Urinary bladder (tissue), 4 donors: Measurements from ENCODE around the gene MAN1C1. TPM values are rescaled to one million over a fixed set of nuclear protein-coding genes. Genes with fewer than 3 reads are reported as not detected.
A peak's percentile ranks its signal among the peaks of the same experiment; 100 is the strongest.
"Not testable (repeated sequence)": the region's sequence is repeated elsewhere in the genome, so short reads cannot be mapped to it uniquely, and the experiment has no call there.

Experiments
- DNase-seq: peaks from one replicate; pipeline ENCODE4 v3.0.0-alpha.2; 2015; ENCODE audit errors: extremely low spot score
- H3K27ac ChIP-seq: one replicate; pipeline ENCODE4 v1.5.1; 2013; ENCODE audit warnings: low read depth, mild to moderate bottlenecking, moderate library complexity
- H3K36me3 ChIP-seq: one replicate; pipeline ENCODE4 v1.6.1; 2013; ENCODE audit warnings: mild to moderate bottlenecking, moderate library complexity; ENCODE audit not compliant: insufficient read depth
- H3K4me1 ChIP-seq: one replicate; pipeline ENCODE4 v1.6.1; 2013; ENCODE audit warnings: mild to moderate bottlenecking, moderate library complexity; ENCODE audit not compliant: insufficient read depth
- H3K4me3 ChIP-seq: one replicate; pipeline ENCODE4 v1.5.1; 2013; ENCODE audit warnings: low read depth, low read length
- WGBS: extraction: QIAGEN DNeasy Blood & Tissue Kit; methylation state at CpG from one replicate; pipeline ENCODE4 v1.1.7; 2013; 5-methylcytosine and 5-hydroxymethylcytosine counted together
- polyA plus RNA-seq: library from polyadenylated mRNA; stranded (reverse); fragments of 200-250 nt; gene quantifications from one replicate; pipeline ENCODE4 v1.2.3, GENCODE V29; 2013
- total RNA-seq: library from RNA; depleted of rRNA; stranded (reverse); fragments of >200 nt; gene quantifications from one replicate; pipeline ENCODE4 v1.2.3, GENCODE V29; 2014
- donor health status: healthy with polysubstance abuse.
- donor health status: healthy.

MAN1C1 gene
- total and polyA plus RNA-seq, 2 donors = 18.2 to 26.4 TPM

DNA sequence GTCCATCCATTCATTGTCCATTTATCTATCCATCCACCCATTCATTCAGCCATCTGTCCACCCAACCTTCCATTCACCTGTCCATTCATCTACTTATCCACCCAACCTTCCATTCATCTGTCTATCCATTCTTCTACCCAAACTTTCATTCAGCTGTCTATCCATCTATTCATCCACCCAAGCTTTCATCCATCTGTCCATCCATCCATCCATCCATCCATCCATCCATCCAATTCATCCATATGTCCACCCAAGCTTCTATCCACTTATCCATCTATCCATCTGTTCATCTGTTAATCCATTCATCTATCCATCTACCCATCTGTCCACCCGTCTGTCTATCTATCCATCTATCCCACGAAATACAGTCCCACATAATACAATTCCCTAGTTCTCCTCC is 21.6 kb upstream of the MAN1C1 start:
- H3K36me3 ChIP-seq = no peaks in the 10 kb centered on the region
- H3K27ac ChIP-seq = no peak overlapping the region
- no peaks in the 10 kb centered on the region for H3K4me1 ChIP-seq
- H3K4me3 ChIP-seq = no peak overlapping the region
- WGBS = 88% methylated on average over 2 of the region's 2 CpGs
- no peak for DNase-seq

DNA sequence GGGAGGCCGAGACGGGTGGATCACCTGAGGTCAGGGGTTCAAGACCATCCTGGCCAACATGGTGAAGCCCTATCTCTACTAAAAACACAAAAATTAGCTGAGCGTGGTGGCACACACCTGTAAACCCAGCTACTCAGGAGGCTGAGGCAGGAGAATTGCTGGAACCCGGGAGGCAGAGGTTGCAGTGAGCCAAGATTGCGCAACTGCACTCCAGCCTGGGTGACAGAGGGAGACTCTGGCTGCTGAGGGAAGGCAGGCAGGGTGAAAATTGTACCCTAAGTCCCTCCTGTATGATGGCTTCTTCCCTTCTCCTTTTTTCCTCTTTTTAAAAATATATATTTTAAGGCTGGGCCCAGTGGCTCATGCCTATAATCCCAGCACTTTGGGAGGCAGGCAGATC is 19.9 kb upstream of the MAN1C1 start:
- DNase-seq, H3K36me3 ChIP-seq, H3K4me1 ChIP-seq, H3K27ac ChIP-seq, H3K4me3 ChIP-seq: not testable (repeated sequence)
- 95% methylated on average over 5 of the region's 5 CpGs for WGBS

DNA sequence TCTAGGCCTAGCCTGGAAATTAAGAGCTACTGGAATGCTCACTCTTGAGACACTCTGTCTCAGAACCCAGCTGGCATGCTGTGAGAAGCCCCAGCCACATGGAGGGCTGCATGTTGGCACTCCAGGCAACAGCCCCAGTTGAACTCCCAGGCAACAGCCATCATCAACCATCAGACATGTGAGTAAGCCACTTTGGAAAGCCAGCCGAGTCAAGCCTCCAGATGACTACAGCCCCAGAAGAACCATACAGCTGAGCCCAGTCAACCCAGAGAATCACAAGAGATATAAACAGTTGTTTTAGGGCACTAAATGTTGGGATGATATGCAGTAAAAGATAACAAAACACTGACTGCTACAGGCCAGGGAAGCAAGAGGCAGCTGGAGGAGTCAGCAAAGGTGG is 17.7 kb upstream of the MAN1C1 start:
- H3K4me3 ChIP-seq = no peak overlapping the region
- no peak overlapping the region for H3K27ac ChIP-seq
- no peaks in the 10 kb centered on the region for H3K36me3 ChIP-seq
- H3K4me1 ChIP-seq = no peaks in the 10 kb centered on the region
- DNase-seq = no peak
- WGBS = 95% methylated on average over 1 of the region's 1 CpG

DNA sequence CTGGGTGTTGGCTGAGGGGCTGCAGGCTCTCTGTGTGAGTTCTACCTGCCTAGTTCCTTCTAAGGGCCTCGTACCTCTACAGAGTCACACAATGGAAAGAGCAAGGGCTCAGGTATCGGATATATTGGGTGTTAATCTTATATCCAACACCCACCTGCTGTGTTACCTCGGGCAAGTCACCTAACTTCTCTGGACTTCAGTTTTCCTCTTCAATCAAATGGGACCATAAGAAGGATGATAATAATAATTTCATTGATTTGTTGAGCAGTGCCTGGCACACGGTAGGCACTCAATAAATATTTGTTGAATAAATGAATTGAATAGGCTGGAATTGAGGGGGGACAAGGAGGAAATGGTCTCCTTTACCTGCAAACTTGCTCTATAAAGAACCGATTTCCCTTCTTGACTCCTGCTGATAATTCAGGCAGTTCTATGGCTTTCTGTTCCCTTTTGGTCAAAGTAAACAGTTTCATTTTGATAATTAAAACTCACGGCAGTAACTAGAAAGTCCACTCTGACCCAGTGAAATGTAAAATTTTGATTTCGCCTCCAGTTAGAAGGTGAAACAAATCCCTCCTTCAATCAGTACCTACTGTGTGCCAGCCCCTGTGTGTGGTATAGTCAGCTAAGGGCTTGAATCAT is 16.5 kb upstream of the MAN1C1 start:
- WGBS = 84% methylated on average over 7 of the region's 7 CpGs
- DNase-seq = no peak
- Histone ChIP-seq H3K4me1 (no peaks in the 10 kb centered on the region), H3K36me3 (no peaks in the 10 kb centered on the region), H3K27ac (no peak overlapping the region), H3K4me3 (no peak overlapping the region)

DNA sequence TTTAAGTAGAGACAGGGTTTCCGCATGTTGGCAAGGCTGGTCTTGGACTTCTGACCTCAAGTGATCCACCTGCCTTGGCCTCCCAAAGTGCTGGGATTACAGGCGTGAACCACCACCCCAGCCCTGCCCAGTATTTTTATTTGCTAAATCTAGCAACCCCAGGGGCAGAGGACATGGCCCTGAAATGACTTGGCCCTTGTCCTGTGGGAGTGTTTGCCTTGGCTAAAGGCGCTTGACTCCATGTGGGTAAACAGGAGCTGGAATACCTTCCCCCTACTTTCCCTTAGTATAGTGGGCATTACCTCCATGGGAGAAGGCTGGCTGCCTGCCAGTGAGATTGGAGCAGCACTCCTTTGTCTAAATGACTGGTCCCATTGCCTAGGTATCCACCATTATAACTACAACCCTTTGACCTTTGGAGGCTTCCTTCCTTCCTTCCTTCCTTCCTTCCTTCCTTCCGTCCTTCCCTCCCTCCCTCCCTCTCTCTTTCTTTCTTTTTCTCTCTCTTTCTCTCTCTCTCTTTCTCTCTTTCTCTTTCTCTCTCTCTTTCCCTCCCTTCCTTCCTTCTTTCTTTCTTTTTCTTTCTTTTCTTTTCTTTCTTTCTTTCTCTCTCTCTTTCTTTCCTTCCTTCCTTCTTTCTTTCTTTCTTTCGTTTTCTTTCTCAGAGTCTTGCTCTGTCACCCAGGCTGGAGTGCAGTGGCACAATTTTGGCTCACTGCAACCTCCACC is 15.5 kb upstream of the MAN1C1 start:
- not testable (repeated sequence) for H3K4me1 ChIP-seq, H3K27ac ChIP-seq, DNase-seq, H3K4me3 ChIP-seq, H3K36me3 ChIP-seq
- 82% methylated on average over 5 of the region's 5 CpGs for WGBS

DNA sequence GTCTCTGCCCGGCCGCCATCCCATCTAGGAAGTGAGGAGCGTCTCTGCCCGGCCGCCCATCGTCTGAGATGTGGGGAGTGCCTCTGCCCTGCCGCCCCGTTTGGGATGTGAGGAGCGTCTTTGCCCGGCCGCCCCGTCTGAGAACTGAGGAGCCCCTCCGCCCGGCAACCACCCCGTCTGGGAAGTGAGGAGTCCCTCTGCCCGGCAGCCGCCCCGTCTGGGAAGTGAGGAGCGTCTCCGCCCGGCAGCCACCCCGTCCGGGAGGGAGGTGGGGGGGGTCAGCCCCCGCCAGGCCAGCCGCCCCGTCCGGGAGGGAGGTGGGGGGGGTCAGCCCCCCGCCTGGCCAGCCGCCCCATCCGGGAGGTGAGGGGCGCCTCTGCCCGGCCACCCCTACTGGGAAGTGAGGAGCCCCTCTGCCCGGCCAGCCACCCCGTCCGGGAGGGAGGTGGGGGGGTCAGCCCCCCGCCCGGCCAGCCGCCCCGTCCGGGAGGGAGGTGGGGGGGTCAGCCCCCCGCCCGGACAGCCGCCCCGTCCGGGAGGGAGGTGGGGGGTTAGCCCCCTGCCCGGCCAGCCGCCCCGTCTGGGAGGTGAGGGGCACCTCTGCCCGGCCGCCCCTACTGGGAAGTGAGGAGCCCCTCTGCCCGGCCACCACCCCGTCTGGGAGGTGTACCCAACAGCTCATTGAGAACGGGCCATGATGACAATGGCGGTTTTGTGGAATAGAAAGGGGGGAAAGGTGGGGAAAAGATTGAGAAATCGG is 12.6 kb upstream of the MAN1C1 start:
- H3K4me3 ChIP-seq, H3K36me3 ChIP-seq, DNase-seq, H3K4me1 ChIP-seq, H3K27ac ChIP-seq: not testable (repeated sequence)
- WGBS = 87% methylated on average over 36 of the region's 55 CpGs

DNA sequence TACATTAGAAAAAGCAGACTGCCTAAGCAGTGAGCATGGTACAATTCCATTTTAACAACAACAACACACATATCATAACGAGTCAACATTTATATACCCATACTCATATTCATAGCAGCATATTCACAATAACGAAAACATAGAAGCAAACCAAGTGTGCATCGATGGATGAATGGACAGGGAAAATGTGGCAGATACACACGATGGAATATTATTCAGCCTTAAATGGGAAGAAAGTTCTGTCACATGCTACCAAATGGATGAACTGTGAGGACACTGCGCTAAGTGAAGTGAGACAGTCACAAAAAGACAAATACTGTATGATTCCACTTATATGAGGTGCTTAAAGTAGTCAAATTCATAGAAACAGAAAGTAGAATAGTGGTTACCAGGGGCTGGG is 9.5 kb upstream of the MAN1C1 start:
- Histone ChIP-seq H3K27ac (no peak overlapping the region), H3K4me3 (no peak overlapping the region), H3K36me3 (no peaks in the 10 kb centered on the region), H3K4me1 (no peaks in the 10 kb centered on the region)
- WGBS = 94% methylated on average over 5 of the region's 5 CpGs
- no peak for DNase-seq

DNA sequence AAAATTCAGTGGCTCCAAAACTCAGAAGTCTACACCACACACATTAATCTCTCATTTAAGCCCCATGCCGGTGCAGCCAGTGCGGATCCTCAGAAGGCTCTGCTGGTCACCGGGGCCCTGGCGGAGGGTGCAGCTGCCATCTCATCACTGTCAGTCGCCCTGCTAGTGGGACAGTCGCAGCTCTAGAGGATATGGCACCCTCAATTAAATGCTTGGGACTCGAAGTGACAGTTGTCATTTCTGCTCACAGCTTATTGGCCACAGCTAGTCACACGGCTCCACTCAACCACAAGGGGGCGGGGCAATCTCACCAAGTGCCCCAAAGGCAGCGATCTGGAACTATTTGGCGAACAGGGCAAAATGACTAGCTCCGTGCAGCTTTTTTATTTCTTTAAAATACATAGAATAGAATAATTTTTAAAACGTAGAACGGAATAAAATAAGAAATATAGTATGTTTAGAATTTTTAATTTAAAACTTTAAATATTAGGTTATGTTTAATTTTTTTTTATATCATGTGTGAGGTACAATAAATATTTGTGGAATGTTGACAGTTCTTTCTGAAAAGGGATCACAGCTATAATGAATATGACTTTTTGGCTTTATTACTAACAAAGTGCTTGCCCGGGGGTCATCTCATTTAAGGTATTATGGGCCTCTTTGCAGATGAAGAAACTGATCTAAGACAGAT is 8.0 kb upstream of the MAN1C1 start:
- Histone ChIP-seq H3K4me3 (no peak overlapping the region), H3K27ac (no peak overlapping the region), H3K36me3 (no peaks in the 10 kb centered on the region), H3K4me1 (no peaks in the 10 kb centered on the region)
- peak; percentile 50 for DNase-seq
- WGBS = 22% methylated on average over 15 of the region's 15 CpGs

DNA sequence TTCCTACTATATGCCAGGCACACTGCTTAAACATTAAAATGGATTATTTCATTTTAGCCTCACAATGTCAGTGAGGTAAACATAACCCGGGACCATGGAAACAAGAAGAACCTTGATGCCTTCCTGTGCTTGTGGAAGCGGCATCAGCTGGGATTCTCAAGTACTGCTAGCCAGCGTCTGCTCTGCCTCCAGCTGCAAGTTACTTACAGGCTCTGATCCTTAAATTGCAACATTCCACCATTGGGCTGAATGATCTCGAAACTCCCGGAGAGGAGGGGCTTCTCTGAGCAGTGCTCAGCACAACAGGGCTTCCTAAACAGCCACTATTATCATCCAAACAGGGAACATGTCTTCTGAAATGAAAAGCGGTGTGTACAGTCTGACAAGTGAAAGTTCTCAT is 6.7 kb upstream of the MAN1C1 start:
- DNase-seq = no peak
- Histone ChIP-seq H3K4me3 (no peak overlapping the region), H3K4me1 (no peaks in the 10 kb centered on the region), H3K27ac (no peak overlapping the region), H3K36me3 (no peaks in the 10 kb centered on the region)
- WGBS = 33% methylated on average over 6 of the region's 6 CpGs

DNA sequence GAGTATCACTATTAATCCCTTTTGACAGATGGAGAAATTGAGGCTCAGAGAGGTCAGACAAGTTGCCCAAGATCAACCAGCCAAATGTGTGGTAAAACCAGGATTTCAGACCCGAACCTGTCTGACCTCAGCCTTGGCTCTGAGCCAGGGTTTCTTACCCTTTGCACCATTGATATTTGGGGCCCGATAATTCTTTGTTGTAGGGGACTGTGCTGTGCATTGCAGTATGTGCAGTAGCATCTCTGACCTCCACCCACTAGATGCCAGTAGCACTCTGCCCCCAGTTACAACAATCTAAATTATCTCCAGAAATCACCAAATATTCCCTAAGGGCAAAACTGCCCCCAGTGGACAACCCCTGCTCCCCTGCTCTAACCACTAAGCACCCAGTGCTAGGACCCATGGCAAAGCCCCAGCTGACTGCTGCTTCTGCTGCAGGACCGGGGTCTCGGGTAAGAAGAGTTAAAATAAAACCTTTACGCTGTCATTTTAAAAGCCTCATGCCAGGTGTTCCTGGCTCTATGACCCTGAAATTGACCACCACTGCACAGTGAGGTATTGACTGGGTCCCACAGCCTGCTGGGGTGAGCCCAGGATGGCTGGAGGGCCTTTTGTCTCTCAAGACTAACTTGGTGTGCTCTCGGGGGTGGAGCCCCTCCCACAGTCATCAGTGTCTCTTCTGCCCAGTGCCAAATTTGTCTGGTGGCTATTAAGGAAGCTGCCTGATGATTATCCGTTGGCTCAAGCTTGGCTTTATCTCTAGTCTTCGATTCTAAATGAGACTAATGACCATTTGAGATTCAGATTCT is 5.6 kb upstream of the MAN1C1 start:
- DNase-seq = no peak
- Histone ChIP-seq H3K4me1 (no peaks in the 10 kb centered on the region), H3K4me3 (no peak overlapping the region), H3K27ac (no peak overlapping the region), H3K36me3 (no peaks in the 10 kb centered on the region)
- 46% methylated on average over 8 of the region's 8 CpGs for WGBS

DNA sequence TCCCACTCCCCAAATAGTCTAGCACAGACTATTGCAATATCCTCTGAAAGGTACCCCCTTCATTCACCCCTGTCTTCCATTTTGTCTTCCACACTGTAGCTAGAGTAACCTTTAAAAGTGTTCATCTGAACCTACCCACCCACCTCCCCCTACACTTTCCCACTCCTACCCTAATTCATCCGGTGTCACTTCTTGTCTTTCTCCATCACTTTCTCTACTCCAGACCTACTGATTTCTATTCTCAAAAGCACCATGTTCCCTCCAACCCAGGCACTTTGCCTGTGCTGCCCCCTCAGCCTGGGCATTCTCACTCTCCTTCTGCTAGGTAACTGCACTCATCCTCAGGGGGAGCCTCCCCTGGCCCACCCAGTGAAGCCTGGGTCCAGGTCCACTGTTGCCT is 4.7 kb upstream of the MAN1C1 start:
- H3K36me3 ChIP-seq = no peaks in the 10 kb centered on the region
- no peak overlapping the region for H3K4me3 ChIP-seq
- H3K27ac ChIP-seq = no peak overlapping the region
- no peak for DNase-seq
- no peaks in the 10 kb centered on the region for H3K4me1 ChIP-seq
- WGBS = 81% methylated on average over 1 of the region's 1 CpG

DNA sequence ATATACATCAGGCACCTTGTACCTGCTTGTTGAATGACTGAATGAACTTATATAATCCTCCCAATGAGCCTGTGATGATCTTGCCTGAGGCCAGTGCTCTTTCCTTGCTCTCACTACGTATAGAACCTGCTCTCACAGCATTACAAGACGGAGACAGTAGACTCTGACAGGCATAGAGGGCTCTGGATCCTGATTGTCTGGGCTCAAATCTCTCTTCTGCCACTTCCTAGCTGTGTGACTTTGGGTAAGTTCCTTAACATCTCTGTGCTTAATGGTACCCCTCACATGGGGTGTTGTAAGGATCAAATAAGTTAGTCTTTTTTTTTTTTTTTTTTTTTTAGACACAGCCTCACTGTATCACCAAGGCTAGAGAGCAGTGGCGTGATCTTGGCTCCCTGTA is 4.2 kb upstream of the MAN1C1 start:
- WGBS = 78% methylated on average over 3 of the region's 3 CpGs
- H3K4me1 ChIP-seq = no peaks in the 10 kb centered on the region
- no peak for DNase-seq
- no peak overlapping the region for H3K27ac ChIP-seq
- H3K36me3 ChIP-seq = no peaks in the 10 kb centered on the region
- no peak overlapping the region for H3K4me3 ChIP-seq

DNA sequence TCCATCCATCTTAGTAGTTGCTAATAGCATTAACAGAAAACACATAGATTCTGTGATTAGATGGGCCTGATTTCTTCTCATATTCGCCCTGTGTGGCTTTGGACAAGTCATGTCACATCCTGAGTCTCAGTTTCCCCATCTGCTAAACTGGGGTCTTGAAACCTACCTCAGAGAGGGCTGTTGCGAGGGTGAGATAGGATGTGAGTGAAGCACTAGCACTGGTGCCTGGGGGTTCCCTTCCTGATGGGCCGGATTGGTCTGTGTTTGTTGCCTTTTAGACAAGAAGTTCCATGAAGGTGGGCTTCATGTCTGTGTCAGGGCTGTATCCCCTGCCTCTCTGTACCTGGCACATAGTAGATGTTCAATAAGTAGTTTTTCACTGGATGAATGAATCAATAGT is 3.5 kb upstream of the MAN1C1 start:
- H3K4me1 ChIP-seq = no peaks in the 10 kb centered on the region
- no peak overlapping the region for H3K4me3 ChIP-seq
- WGBS = 95% methylated on average over 3 of the region's 3 CpGs
- no peak for DNase-seq
- no peaks in the 10 kb centered on the region for H3K36me3 ChIP-seq
- no peak overlapping the region for H3K27ac ChIP-seq
